ENCODE data around the gene TMEM167B. TPM values are rescaled to one million over a fixed set of nuclear protein-coding genes. Genes with fewer than 3 reads are reported as not detected.
A peak's percentile ranks its signal among the peaks of the same experiment; 100 is the strongest.

TMEM167B gene
- polyA plus RNA-seq, 1 donor (not counting 4 experiments of a cell fraction or from before 2014, with no cell fraction given) = 15.7 TPM

DNA sequence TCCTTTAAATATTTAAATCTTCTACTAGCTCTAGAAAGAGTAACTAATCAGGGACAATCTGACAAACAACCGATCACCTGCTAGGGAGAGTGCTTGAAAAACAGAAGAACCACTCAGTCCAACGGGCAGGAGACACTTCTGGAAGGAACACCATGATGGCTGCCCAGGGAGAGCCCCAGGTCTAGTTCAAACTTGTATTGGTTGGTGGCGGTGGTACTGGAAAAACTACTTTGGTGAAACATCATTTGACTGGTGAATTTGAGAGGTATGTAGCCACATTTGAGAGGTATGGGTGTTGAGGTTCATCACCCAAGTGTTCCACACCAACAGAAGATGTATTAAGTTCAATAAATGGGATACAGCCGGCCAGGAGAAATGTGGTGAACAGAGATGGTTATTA is 43.9 kb upstream of the TMEM167B start:
- Histone ChIP-seq H2AFZ (ENCODE audit: control insufficient read depth, low read length) (peak overlapping the region; percentile 90), H3K4me2 (ENCODE audit: control insufficient read depth, extremely low read depth, insufficient read depth, low read depth, low read length) (peak overlapping the region; percentile 47), H3K27me3 (ENCODE audit: control insufficient read depth, extremely low read depth, insufficient read depth, low read length) (no peaks in the 10 kb centered on the region), H3K27ac (ENCODE audit: control insufficient read depth, insufficient read depth, low read length) (no peak overlapping the region), H3K9me1 (ENCODE audit: control insufficient read depth, extremely low read depth, insufficient read depth, low read length) (no peaks in the 10 kb centered on the region), H3K4me1 (ENCODE audit: control insufficient read depth, extremely low read depth, insufficient read depth, low read length) (peaks cover 27% of the 10 kb centered on the region), H4K20me1 (ENCODE audit: control insufficient read depth, extremely low read depth, insufficient read depth, low read length) (no peaks in the 10 kb centered on the region), H3K9me3 (ENCODE audit: control insufficient read depth, low read depth, low read length) (no peaks in the 10 kb centered on the region), H3K9ac (ENCODE audit: control insufficient read depth, extremely low read depth, insufficient read depth, low read length) (no peak overlapping the region), H3K4me3 (ENCODE audit: control insufficient read depth in 2 of 3, extremely low read depth in 1 of 3, insufficient read depth in 2 of 3, low read depth in 1 of 3, low read length in 3 of 3) (no peak overlapping the region), H3K36me3 (ENCODE audit: control insufficient read depth in 2 of 2, extremely low read depth in 1 of 2, insufficient read depth in 2 of 2, low read length in 2 of 2) (no peaks in the 10 kb centered on the region), H3K79me2 (ENCODE audit: control insufficient read depth, insufficient read depth, low read length) (peaks cover under 1% of the 10 kb centered on the region)
- FAIRE-seq (no peak), DNase-seq (ENCODE audit: low read depth, low spot score) (no peak)
- TF ChIP-seq EZH2 (IDR thresholded peaks at IDR 0.05; ENCODE audit: low read length) = no peak
- no peak for TF ChIP-seq CTCF (optimal IDR thresholded peaks at IDR 0.05 in 1 of 3, IDR thresholded peaks at IDR 0.05 in 1 of 3, conservative IDR thresholded peaks at IDR 0.05 in 1 of 3; ENCODE audit: extremely low read depth in 1 of 3, insufficient read depth in 2 of 3, low read length in 3 of 3)
- dilution Hi-C loops (cut with MboI; ENCODE audit: extremely low pct_ligation_motif_present, low sequenced_read_pairs) = no loop called here

- dilution Hi-C loops (cut with MboI; ENCODE audit: extremely low pct_ligation_motif_present, low sequenced_read_pairs) = no loop called here
- Histone ChIP-seq H4K20me1 (ENCODE audit: control insufficient read depth, extremely low read depth, insufficient read depth, low read length) (no peaks in the 10 kb centered on the region), H2AFZ (ENCODE audit: control insufficient read depth, low read length) (peak overlapping the region; percentile 90), H3K4me1 (ENCODE audit: control insufficient read depth, extremely low read depth, insufficient read depth, low read length) (peaks cover 30% of the 10 kb centered on the region), H3K36me3 (ENCODE audit: control insufficient read depth in 2 of 2, extremely low read depth in 1 of 2, insufficient read depth in 2 of 2, low read length in 2 of 2) (no peaks in the 10 kb centered on the region), H3K9ac (ENCODE audit: control insufficient read depth, extremely low read depth, insufficient read depth, low read length) (no peak overlapping the region), H3K79me2 (ENCODE audit: control insufficient read depth, insufficient read depth, low read length) (no peaks in the 10 kb centered on the region), H3K27me3 (ENCODE audit: control insufficient read depth, extremely low read depth, insufficient read depth, low read length) (no peaks in the 10 kb centered on the region), H3K9me1 (ENCODE audit: control insufficient read depth, extremely low read depth, insufficient read depth, low read length) (no peaks in the 10 kb centered on the region), H3K4me3 (ENCODE audit: control insufficient read depth in 2 of 3, extremely low read depth in 1 of 3, insufficient read depth in 2 of 3, low read depth in 1 of 3, low read length in 3 of 3) (no peak overlapping the region), H3K4me2 (ENCODE audit: control insufficient read depth, extremely low read depth, insufficient read depth, low read depth, low read length) (peak overlapping the region; percentile 47), H3K9me3 (ENCODE audit: control insufficient read depth, low read depth, low read length) (no peaks in the 10 kb centered on the region), H3K27ac (ENCODE audit: control insufficient read depth, insufficient read depth, low read length) (no peak overlapping the region)
- FAIRE-seq = no peak
- no peak for DNase-seq (ENCODE audit: low read depth, low spot score)
- TF ChIP-seq CTCF (optimal IDR thresholded peaks at IDR 0.05 in 1 of 3, IDR thresholded peaks at IDR 0.05 in 1 of 3, conservative IDR thresholded peaks at IDR 0.05 in 1 of 3; ENCODE audit: extremely low read depth in 1 of 3, insufficient read depth in 2 of 3, low read length in 3 of 3) = no peak
- no peak for TF ChIP-seq EZH2 (IDR thresholded peaks at IDR 0.05; ENCODE audit: low read length)
These were observed 43.2 kb upstream of the TMEM167B start for GRCh38 chr1:109047339-109047738.

Data from keratinocyte (primary cell).